Thymus (tissue), 11 donors: Measurements from ENCODE around the gene NEUROD1. TPM values are rescaled to one million over a fixed set of nuclear protein-coding genes. Genes with fewer than 3 reads are reported as not detected.
A peak's percentile ranks its signal among the peaks of the same experiment; 100 is the strongest.

Experiments used
- DNase-seq, 9 donors: peaks; one replicate each; pipeline ENCODE4 v3.0.0-alpha.2; 2013; ENCODE audit warnings: low spot score in 9 of 9, low read depth in 6 of 9, missing footprints in 1 of 9
- H3K27ac ChIP-seq, 2 donors: one replicate each; pipeline ENCODE4 v1.5.1; 2013; ENCODE audit warnings: control low read depth in 1 of 2, low read depth in 1 of 2, low read length in 1 of 2, mild to moderate bottlenecking in 1 of 2, moderate library complexity in 1 of 2
- H3K27me3 ChIP-seq, 2 donors: one replicate each; pipeline ENCODE4 v1.5.1; 2013; ENCODE audit warnings: low read length in 1 of 2; ENCODE audit not compliant: control insufficient read depth in 2 of 2, insufficient read depth in 1 of 2
- H3K36me3 ChIP-seq, 2 donors: one replicate each; pipeline ENCODE4 v1.5.1; 2013; ENCODE audit warnings: low read length in 1 of 2, mild to moderate bottlenecking in 1 of 2, moderate library complexity in 1 of 2; ENCODE audit not compliant: control insufficient read depth in 2 of 2, insufficient read depth in 2 of 2
- H3K4me1 ChIP-seq, 2 donors: one replicate each; pipeline ENCODE4 v1.5.1; 2013; ENCODE audit warnings: low read length in 2 of 2; ENCODE audit not compliant: control insufficient read depth in 2 of 2, insufficient read depth in 2 of 2
- H3K4me3 ChIP-seq, 2 donors: one replicate each; pipeline ENCODE4 v1.5.1; 2013; ENCODE audit warnings: low read length in 2 of 2, control low read depth in 1 of 2, mild to moderate bottlenecking in 1 of 2
- H3K9me3 ChIP-seq, 2 donors: one replicate each; pipeline ENCODE4 v1.5.1; 2013; ENCODE audit warnings: low read length in 1 of 2, mild to moderate bottlenecking in 1 of 2; ENCODE audit not compliant: control insufficient read depth in 2 of 2, insufficient read depth in 1 of 2
- WGBS: extraction: QIAGEN DNeasy Blood & Tissue Kit; methylation state at CpG from one replicate; pipeline ENCODE4 v1.1.7; 2013; 5-methylcytosine and 5-hydroxymethylcytosine counted together
- polyA plus RNA-seq: library from polyadenylated mRNA; stranded (reverse); fragments of 200-250 nt; gene quantifications from one replicate; pipeline ENCODE4 v1.2.3, GENCODE V29; 2013
- total RNA-seq: library from RNA; stranded (reverse); fragments of 120-200 nt; gene quantifications from one replicate; pipeline ENCODE4 v1.2.4, GENCODE V29; 2013
- donor health status: healthy.

The NEUROD1 gene
- total and polyA plus RNA-seq, 2 donors = 0.09 to 0.46 TPM

DNA sequence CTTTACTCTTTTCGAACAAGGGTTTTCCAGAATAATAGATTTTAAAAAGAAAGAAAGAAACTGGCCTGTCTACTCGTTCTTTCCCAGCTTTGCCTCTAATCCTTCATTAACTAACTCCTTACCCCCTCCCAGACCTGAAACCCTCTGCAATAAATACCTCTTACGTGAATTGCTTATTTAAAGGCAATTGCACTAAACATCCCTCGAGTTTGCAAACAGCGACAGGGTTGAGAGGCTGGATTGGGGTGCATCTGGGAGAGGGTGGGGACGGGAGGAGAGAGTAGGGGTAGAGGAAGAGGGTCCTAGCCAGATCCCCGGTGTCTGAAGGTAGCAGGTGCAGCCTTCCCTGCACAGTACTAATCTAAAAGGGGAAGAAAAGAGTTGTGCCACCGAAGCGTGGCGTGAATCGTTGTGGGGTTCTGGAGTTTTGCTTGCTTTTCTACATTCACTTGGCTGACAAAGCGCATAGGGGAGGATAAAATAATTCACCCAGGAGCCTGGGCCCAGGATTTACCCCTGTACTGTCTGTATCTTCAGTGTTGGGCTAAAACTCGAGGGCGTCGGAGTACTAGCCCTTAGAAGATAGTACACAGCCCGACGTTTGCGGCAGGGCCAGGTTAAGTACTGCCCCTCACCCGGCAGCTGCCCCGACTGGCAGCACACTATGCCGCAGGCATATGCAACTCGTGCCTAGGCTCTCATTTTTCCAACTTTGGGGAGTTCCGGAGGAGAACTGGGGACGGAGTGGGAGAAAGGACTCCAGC, 1.9 kb upstream of the NEUROD1 start:
- H3K4me1 ChIP-seq = peaks cover 7 to 43% of the 10 kb centered on the region in 2 donors

DNA sequence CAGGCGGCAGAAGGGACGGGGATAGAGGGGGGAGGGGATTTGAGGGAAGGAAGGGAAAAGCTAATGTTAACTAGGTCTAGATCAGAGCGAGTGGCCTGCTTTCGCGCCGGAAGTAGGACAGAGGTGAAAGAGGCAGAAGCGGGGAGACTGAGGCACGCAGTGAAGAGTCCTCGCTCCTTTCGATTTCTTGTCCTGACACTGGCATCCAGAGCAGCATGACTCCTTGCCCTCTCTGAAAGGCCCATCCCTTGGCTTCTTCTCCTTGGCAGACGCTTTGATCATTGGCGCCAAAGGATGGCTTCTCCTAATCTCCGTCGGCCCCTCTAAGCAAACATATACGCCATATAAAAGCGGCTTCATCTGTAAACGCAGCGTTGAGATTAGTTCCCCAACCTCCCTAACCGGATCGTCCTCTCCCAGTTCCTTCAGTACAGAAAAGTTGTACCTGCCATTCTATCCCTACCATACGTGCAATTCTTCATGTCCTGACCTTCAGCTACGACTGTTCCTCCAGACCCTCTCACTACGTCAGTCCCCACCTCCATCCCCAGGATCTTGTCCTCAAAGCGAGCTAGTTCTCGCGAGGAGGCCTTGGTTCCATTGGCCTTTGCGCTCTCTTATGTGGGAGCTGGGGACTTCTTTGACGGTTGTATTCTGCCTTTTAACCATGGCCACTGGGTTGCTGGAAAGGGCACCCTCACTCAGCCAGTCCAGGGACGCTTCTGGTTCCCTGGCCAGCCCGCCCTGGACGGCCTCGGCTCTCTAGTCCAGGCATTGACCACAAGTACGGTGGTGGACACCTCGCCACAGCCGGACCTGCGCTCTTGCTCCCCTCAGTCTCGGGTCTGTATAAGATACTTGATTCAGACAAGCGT, 857 bp upstream of the NEUROD1 start:
- DNase-seq = peak in 1 of 9 donors; percentile 10
- peaks cover 3 to 23% of the 10 kb centered on the region in 2 donors for H3K9me3 ChIP-seq
- H3K4me3 ChIP-seq = peak overlapping the region in 1 of 2 donors; percentile 4
- WGBS = 8% methylated on average over 38 of the region's 38 CpGs
- no peak overlapping the region for H3K27ac ChIP-seq
- peaks cover 71 to 97% of the 10 kb centered on the region in 2 donors for H3K27me3 ChIP-seq
- H3K4me1 ChIP-seq = peaks cover 7 to 43% of the 10 kb centered on the region in 2 donors
- H3K36me3 ChIP-seq = no peaks in the 10 kb centered on the region

More for the DNA sequence above, 1.9 kb upstream of the NEUROD1 start:
- 11% methylated on average over 24 of the region's 24 CpGs for WGBS
- Histone ChIP-seq H3K27ac (no peak overlapping the region), H3K27me3 (peaks cover 74 to 100% of the 10 kb centered on the region in 2 donors), H3K9me3 (peaks cover 3 to 23% of the 10 kb centered on the region in 2 donors), H3K36me3 (no peaks in the 10 kb centered on the region), H3K4me3 (no peak overlapping the region)
- DNase-seq = peak in 1 of 9 donors; percentile 1

DNA sequence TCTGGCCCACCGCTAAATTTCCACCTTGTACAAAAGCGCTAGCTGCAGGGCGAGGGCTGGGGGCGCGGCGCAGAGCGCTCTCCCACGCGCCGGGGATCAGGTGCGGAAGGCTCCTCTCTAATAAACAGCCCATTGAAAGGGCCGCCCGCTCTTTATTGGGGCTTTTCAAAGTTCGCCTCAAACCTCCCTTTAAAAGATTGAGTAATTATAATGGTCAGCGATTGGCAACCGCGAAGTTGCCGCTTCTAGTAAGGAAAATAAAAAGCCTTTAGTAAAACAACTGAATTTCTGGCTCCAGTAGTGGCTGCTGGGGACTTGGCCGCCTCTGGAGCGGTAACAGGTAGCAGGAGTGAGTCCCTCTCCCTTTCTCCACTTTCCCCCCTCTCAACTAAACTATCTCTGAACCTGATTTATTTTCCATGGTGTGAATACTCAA, 755 bp downstream of the NEUROD1 start:
- H3K4me3 ChIP-seq = no peak overlapping the region
- WGBS = 12% methylated on average over 20 of the region's 20 CpGs
- no peaks in the 10 kb centered on the region for H3K36me3 ChIP-seq
- no peak for DNase-seq
- peaks cover 68 to 97% of the 10 kb centered on the region in 2 donors for H3K27me3 ChIP-seq
- H3K27ac ChIP-seq = no peak overlapping the region
- H3K4me1 ChIP-seq = peaks cover 7 to 40% of the 10 kb centered on the region in 2 donors
- H3K9me3 ChIP-seq = peaks cover 3 to 18% of the 10 kb centered on the region in 2 donors

DNA sequence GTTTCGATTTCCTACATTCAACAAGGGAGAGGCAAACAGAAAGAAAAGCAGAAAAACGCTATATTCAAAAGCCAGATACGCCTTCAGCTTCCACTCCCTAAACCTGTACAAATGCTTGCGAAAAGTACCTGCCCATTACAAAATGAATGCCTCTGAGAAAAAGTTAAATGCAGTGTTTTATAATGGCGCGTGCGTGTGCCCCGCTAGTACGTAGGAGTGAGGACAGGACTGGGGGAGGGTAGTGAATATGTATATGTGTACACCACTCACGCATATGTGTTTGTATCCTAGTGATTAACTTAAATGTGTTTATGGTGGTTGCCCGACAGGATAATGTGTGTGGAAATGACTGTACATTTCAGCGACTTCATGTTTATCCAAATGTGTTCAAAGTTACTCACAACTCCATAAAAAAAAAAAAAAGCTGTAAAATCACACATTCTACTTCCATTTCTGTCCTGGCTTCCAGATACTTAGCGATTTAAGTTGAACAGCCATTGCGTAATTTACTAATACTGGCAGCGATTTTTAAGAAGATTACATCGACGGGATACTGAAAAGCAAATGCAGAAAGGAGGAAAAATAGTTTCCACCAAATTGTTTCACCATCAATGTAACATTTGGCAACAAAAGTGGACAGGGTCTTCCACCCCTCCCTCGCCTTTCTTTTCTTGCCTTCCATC, 1.3 kb downstream of the NEUROD1 start:
- H3K36me3 ChIP-seq = no peaks in the 10 kb centered on the region
- H3K9me3 ChIP-seq = peaks cover 3 to 18% of the 10 kb centered on the region in 2 donors
- peaks cover 65 to 97% of the 10 kb centered on the region in 2 donors for H3K27me3 ChIP-seq
- 27% methylated on average over 18 of the region's 18 CpGs for WGBS
- no peak overlapping the region for H3K27ac ChIP-seq
- H3K4me3 ChIP-seq = no peak overlapping the region
- DNase-seq = peak in 1 of 9 donors; percentile 3
- H3K4me1 ChIP-seq = peaks cover 7 to 39% of the 10 kb centered on the region in 2 donors

DNA sequence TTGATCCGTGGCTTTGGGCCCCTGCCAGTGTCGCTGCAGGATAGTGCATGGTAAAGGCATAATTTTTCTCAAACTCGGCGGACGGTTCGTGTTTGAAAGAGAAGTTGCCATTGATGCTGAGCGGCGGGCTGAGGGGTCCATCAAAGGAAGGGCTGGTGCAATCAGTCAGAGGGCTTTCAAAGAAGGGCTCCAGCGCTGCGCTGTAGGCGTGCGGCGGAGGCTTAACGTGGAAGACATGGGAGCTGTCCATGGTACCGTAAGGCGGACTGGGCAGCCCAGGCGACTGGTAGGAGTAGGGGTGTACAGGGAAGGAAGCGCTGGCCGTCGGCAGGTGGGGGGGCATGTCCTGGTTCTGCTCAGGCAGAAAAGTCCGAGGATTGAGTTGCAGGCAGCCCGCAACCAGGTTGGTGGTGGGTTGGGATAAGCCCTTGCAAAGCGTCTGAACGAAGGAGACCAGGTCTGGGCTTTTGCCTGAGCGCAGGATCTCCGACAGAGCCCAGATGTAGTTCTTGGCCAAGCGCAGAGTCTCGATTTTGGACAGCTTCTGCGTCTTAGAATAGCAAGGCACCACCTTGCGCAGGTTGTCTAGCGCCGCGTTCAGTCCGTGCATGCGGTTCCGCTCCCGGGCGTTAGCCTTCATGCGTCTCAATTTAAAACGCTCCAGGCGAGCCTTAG, 2.3 kb downstream of the NEUROD1 start:
- WGBS = 14% methylated on average over 41 of the region's 41 CpGs
- DNase-seq = peak; percentile 63 to 89 (median 77)
- H3K4me1 ChIP-seq = peaks cover 5 to 34% of the 10 kb centered on the region in 2 donors
- H3K36me3 ChIP-seq = no peaks in the 10 kb centered on the region
- no peak overlapping the region for H3K27ac ChIP-seq
- peaks cover 57 to 94% of the 10 kb centered on the region in 2 donors for H3K27me3 ChIP-seq
- H3K9me3 ChIP-seq = peaks cover 3 to 18% of the 10 kb centered on the region in 2 donors
- no peak overlapping the region for H3K4me3 ChIP-seq

DNA sequence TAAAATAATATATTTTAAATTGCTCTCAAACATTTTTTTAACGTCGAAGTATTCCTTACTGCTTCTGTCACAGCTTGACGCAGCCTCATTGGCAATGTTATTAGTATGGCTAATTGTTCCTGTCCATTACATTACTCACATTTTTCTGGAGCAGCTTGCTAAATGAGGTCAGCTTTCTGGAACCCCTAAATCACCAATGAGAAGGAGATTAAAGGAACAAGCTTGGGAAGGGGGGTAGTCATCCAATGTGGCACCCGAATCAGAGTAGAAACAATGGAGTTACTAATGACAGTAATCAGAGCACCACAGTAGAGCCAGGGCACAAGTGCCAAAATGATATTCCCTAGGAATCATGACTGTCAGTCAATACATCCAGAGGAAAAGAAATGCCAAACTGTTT, 5.1 kb downstream of the NEUROD1 start:
- peaks cover 29 to 71% of the 10 kb centered on the region in 2 donors for H3K27me3 ChIP-seq
- WGBS = 58% methylated on average over 4 of the region's 4 CpGs
- H3K36me3 ChIP-seq = no peaks in the 10 kb centered on the region

DNA sequence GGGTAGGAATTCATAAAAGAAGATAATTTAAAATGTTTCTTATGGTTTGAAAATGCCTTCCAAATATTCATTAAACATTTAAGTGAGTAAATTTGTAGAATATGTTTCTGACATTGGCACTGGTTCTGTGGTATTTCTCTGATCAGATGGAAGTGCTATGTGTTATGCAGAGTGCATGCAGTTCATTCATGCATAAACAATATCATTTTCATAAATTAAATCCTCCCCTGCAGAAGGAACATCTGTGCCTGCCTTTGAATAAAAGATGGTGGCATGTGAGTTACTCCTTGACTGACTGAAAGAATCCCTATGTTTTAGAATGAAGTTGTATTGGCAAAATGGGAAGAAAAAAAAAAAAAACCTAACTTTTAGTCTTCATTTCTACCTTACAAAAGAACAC, 5.9 kb downstream of the NEUROD1 start:
- H3K36me3 ChIP-seq = no peaks in the 10 kb centered on the region
- H3K9me3 ChIP-seq = peaks cover 0 to 14% of the 10 kb centered on the region in 2 donors
- no peak for DNase-seq
- H3K4me1 ChIP-seq = peaks cover 0 to 10% of the 10 kb centered on the region in 2 donors
- H3K27ac ChIP-seq = no peak overlapping the region
- peaks cover 21 to 65% of the 10 kb centered on the region in 2 donors for H3K27me3 ChIP-seq
- no peak overlapping the region for H3K4me3 ChIP-seq

More for the DNA sequence above, 5.1 kb downstream of the NEUROD1 start:
- Histone ChIP-seq H3K4me1 (peaks cover 0 to 10% of the 10 kb centered on the region in 2 donors), H3K9me3 (peaks cover 0 to 14% of the 10 kb centered on the region in 2 donors), H3K27ac (no peak overlapping the region), H3K4me3 (no peak overlapping the region)
- no peak for DNase-seq

DNA sequence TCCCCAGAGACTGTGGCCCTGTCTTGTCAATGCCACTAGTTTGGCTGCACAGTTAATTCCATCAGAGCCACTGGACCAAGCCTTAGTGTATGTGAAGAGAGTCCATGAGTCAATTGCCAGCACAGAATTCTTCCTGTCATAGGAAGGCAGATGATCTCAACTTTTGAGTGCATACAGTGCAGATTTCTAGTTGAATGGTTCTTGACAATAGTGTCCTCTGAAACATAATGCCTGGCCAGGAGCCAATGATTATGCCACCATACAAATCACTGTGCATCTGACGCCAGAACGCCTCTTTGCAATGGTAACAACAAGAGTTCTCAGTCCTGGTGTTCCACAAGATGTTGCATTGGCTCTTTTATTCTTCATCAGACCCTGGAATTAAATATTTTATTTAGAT, 7.1 kb downstream of the NEUROD1 start:
- H3K27ac ChIP-seq = no peak overlapping the region
- peaks cover 0 to 6% of the 10 kb centered on the region in 2 donors for H3K4me1 ChIP-seq
- no peaks in the 10 kb centered on the region for H3K36me3 ChIP-seq
- H3K27me3 ChIP-seq = peaks cover 11 to 56% of the 10 kb centered on the region in 2 donors
- no peak overlapping the region for H3K4me3 ChIP-seq
- peaks cover 0 to 6% of the 10 kb centered on the region in 2 donors for H3K9me3 ChIP-seq
- WGBS = 85% methylated on average over 2 of the region's 2 CpGs
- DNase-seq = no peak
